Activated T-helper 2 cell treated with anti-CD3 and anti-CD28 coated beads, Interferon-gamma antibody, Interleukin-2, Interleukin-4, amounts not matched to agents 10 μg/mL and 5 μg/mL and 100 μg/mL, durations not matched to agents 14 hours and 24 hours and 36 hours (primary cell): Measurements from ENCODE around the gene PIGW. TPM values are rescaled to one million over a fixed set of nuclear protein-coding genes. Genes with fewer than 3 reads are reported as not detected.
A peak's percentile ranks its signal among the peaks of the same experiment; 100 is the strongest.

Source experiments
- DNase-seq: peaks from one replicate; pipeline ENCODE4 v3.0.0; 2021; ENCODE audit warnings: low spot score
- H3K27ac Mint-ChIP-seq: one replicate; pipeline ENCODE4 v1.8.0; 2021; ENCODE audit warnings: mixed read lengths
- H3K27me3 Mint-ChIP-seq: one replicate; pipeline ENCODE4 v1.8.0; 2021; ENCODE audit warnings: low read depth, mixed read lengths
- H3K36me3 Mint-ChIP-seq: one replicate; pipeline ENCODE4 v1.8.0; 2021; ENCODE audit warnings: low read depth, mixed read lengths
- H3K4me1 Mint-ChIP-seq: one replicate; pipeline ENCODE4 v1.8.0; 2021; ENCODE audit warnings: low read depth, mixed read lengths
- H3K4me3 Mint-ChIP-seq: one replicate; pipeline ENCODE4 v1.8.0; 2021; ENCODE audit warnings: low read depth, mild to moderate bottlenecking, moderate library complexity, mixed read lengths
- H3K9me3 Mint-ChIP-seq: one replicate; pipeline ENCODE4 v1.8.0; 2021; ENCODE audit warnings: mixed read lengths
- intact Hi-C: fragments of 100-400 bp; cut with micrococcal nuclease; formaldehyde crosslinking; loops from one replicate; pipeline ENCODE4 v1.15.1; 2023
- total RNA-seq: library from RNA; stranded (reverse); gene quantifications from 2 replicates; pipeline ENCODE4 v1.2.3, GENCODE V29; 2022

Gene PIGW
- total RNA-seq, 1 donor from 2014 or later = 22.6 TPM

GRCh38 chr17:36576793-36577192 lies 42.0 kb downstream of the PIGW start:
- H3K27ac Mint-ChIP-seq = peak overlapping the region; percentile 26
- H3K27me3 Mint-ChIP-seq = no peaks in the 10 kb centered on the region
- no peaks in the 10 kb centered on the region for H3K9me3 Mint-ChIP-seq
- no peak overlapping the region for H3K4me3 Mint-ChIP-seq
- no peak for DNase-seq
- peaks cover 6% of the 10 kb centered on the region for H3K4me1 Mint-ChIP-seq
- peaks cover 78% of the 10 kb centered on the region for H3K36me3 Mint-ChIP-seq
- intact Hi-C loops = no loop called here

- no peaks in the 10 kb centered on the region for H3K27me3 Mint-ChIP-seq
- intact Hi-C loops = no loop called here
- no peak for DNase-seq
These were observed 43.9 kb downstream of the PIGW start for GRCh38 chr17:36578671-36579070.

DNA sequence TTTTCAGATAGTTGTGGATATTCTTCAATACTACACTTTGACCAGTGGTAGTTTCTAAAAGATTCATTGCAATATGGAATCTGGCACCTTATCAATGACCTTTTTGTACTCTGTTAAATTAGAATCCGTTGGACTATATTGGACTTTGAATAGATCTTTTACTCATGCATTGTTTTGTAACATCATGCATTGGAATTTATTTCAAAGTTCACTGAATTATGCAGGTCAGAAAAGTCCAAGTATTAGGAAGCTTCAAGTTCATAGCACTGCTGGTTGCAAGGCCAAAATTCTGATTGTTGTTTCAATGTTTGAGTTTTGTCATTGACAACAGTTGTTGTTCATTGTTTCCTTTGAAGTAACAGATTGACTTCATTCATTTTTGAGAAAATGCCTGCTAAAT lies 49.0 kb downstream of the PIGW start:
- H3K27ac Mint-ChIP-seq = no peak overlapping the region
- H3K36me3 Mint-ChIP-seq = peaks cover 63% of the 10 kb centered on the region
- intact Hi-C loops = no loop called here
- no peaks in the 10 kb centered on the region for H3K4me1 Mint-ChIP-seq
- no peak for DNase-seq
- no peaks in the 10 kb centered on the region for H3K9me3 Mint-ChIP-seq
- no peaks in the 10 kb centered on the region for H3K27me3 Mint-ChIP-seq
- no peak overlapping the region for H3K4me3 Mint-ChIP-seq

More at GRCh38 chr17:36578671-36579070, 43.9 kb downstream of the PIGW start:
- Mint-ChIP-seq H3K27ac (no peak overlapping the region), H3K9me3 (no peaks in the 10 kb centered on the region), H3K4me1 (peaks cover 3% of the 10 kb centered on the region), H3K4me3 (no peak overlapping the region), H3K36me3 (peaks cover 68% of the 10 kb centered on the region)

DNA sequence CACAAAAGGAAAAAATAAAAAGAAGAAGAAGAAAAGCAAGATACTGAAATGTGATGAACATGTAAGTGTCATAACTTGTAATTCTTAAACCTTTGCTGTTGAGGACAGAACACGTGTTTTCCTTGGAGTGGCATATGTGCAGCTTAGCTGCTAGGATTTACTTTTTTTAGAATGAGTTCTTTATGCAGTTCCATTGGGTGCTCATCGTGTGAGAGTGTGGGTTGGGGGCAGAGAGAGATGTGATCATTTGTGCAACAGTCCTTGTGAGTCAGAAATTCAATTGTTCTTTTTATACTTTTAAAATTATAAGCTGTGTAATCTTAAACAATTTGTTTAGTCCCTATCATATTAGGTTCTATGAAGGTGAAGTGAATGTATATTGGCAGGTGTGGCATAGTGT lies 51.4 kb downstream of the PIGW start:
- no peak overlapping the region for H3K27ac Mint-ChIP-seq
- no peak overlapping the region for H3K4me3 Mint-ChIP-seq
- intact Hi-C loops = no loop called here
- H3K27me3 Mint-ChIP-seq = no peaks in the 10 kb centered on the region
- H3K9me3 Mint-ChIP-seq = no peaks in the 10 kb centered on the region
- H3K4me1 Mint-ChIP-seq = peaks cover 14% of the 10 kb centered on the region
- DNase-seq = no peak
- H3K36me3 Mint-ChIP-seq = peaks cover 60% of the 10 kb centered on the region

Other genes starting within 250 kb of the PIGW start
- not detected in 2 replicates for gene TBC1D3G, start 211.1 kb upstream of the PIGW start, total RNA-seq
- not detected in 2 replicates for gene TBC1D3H, start 146.6 kb upstream of the PIGW start, total RNA-seq
- gene ZNHIT3, start 48.3 kb upstream of the PIGW start, total RNA-seq = 46.8 and 48.2 TPM in 2 replicates
- gene MYO19, start 119 bp upstream of the PIGW start, total RNA-seq = 150 and 155 TPM in 2 replicates
- gene GGNBP2, start 9.9 kb downstream of the PIGW start, total RNA-seq = 82.7 and 92.5 TPM in 2 replicates
- 12.3 and 12.4 TPM in 2 replicates for gene DHRS11, start 56.9 kb downstream of the PIGW start, total RNA-seq
- gene MRM1, start 66.6 kb downstream of the PIGW start, total RNA-seq = 23.2 TPM in 2 replicates